ENCODE data around the gene SLC25A4.
"Not testable (repeated sequence)": the region's sequence is repeated elsewhere in the genome, so short reads cannot be mapped to it uniquely, and the experiment has no call there.

- TF ChIP-seq ZNF274 (IDR thresholded peaks at IDR 0.05; ENCODE audit: low read depth, low read length); SUZ12 (IDR thresholded peaks at IDR 0.05; ENCODE audit: extremely low read depth, insufficient read depth, insufficient read length); YY1 (IDR thresholded peaks at IDR 0.05; ENCODE audit: insufficient read depth, insufficient read length): not testable (repeated sequence)
Observed at GRCh38 chr4:185107574-185107973, 35.5 kb upstream of the SLC25A4 start.
